NCI-H2196 (cell line): Measurements from ENCODE around the gene VSIG10L.

ENCODE experiments used
- DNase-seq: peaks from one replicate; lab custom pipeline; 2025; ENCODE audit not compliant: unreplicated experiment; lab: John Stamatoyannopoulos, UW

VSIG10L gene

GRCh38 chr19:51341976-51342580, at the start of gene VSIG10L:
VSIG10L (minus strand) TSS chr19:51342139; CDS start chr19:51342124, 15 bp downstream.
- no peak for DNase-seq

- no peak for DNase-seq
Measured at GRCh38 chr19:51391073-51391611, 49.2 kb upstream of the VSIG10L start.

GRCh38 chr19:51389143-51389542, 47.2 kb upstream of the VSIG10L start:
- DNase-seq, result no peak

- DNase-seq, result no peak
Measured at GRCh38 chr19:51387924-51388389, 46.0 kb upstream of the VSIG10L start, which contains the start of gene LIM2. LIM2 (minus strand) TSS chr19:51387974; CDS start chr19:51387443, 531 bp downstream.

- no peak for DNase-seq
Measured at GRCh38 chr19:51386882-51387520, 45.1 kb upstream of the VSIG10L start.

- DNase-seq, result no peak
Measured at GRCh38 chr19:51382004-51382403, 40.1 kb upstream of the VSIG10L start.

- DNase-seq, result no peak
Measured at GRCh38 chr19:51380379-51380778, 38.4 kb upstream of the VSIG10L start.

- no peak for DNase-seq
Measured at GRCh38 chr19:51377422-51377821, 35.5 kb upstream of the VSIG10L start.

GRCh38 chr19:51375504-51376221, 33.7 kb upstream of the VSIG10L start:
- no peak for DNase-seq

- no peak for DNase-seq
Measured at GRCh38 chr19:51372649-51373504, 30.9 kb upstream of the VSIG10L start, which contains the start of gene NKG7. NKG7 (minus strand) TSS chr19:51372654; CDS start chr19:51372535, 119 bp downstream.

GRCh38 chr19:51372021-51372648, 30.2 kb upstream of the VSIG10L start:
- DNase-seq, result no peak

- no peak for DNase-seq
Measured at GRCh38 chr19:51371186-51371690, 29.3 kb upstream of the VSIG10L start.

- DNase-seq, result no peak
Measured at GRCh38 chr19:51370230-51370629, 28.3 kb upstream of the VSIG10L start.

- DNase-seq, result no peak
Measured at GRCh38 chr19:51368366-51369282, 26.7 kb upstream of the VSIG10L start, which contains the start of gene CLDND2. CLDND2 (minus strand) TSS chr19:51369003; CDS start chr19:51368577, 426 bp downstream.

- DNase-seq, result no peak
Measured at GRCh38 chr19:51367565-51368365, 25.8 kb upstream of the VSIG10L start.

GRCh38 chr19:51367255-51367564, 25.3 kb upstream of the VSIG10L start:
- DNase-seq, result no peak

- DNase-seq, result no peak
Measured at GRCh38 chr19:51366389-51367254, 24.7 kb upstream of the VSIG10L start.
